Progenitor cell of endocrine pancreas (in vitro differentiated cells): ENCODE measurements around the gene MAP3K15. TPM values are rescaled to one million over a fixed set of nuclear protein-coding genes. Genes with fewer than 3 reads are reported as not detected.

Experiments used
- DNase-seq: peaks from one replicate; pipeline ENCODE4 v3.0.0; 2021; ENCODE audit warnings: low spot score; ENCODE audit not compliant: unreplicated experiment
- H3K27ac Mint-ChIP-seq: 2 replicates; pipeline ENCODE4 v1.8.0; 2021; ENCODE audit warnings: mild to moderate bottlenecking, moderate library complexity, mixed read lengths
- H3K27me3 Mint-ChIP-seq: 2 replicates; pipeline ENCODE4 v1.8.0; 2021; ENCODE audit warnings: mixed read lengths
- H3K36me3 Mint-ChIP-seq: 2 replicates; pipeline ENCODE4 v1.8.0; 2022; ENCODE audit warnings: mixed read lengths; ENCODE audit not compliant: insufficient read depth
- H3K4me1 Mint-ChIP-seq: 2 replicates; pipeline ENCODE4 v1.8.0; 2021; ENCODE audit warnings: low read depth, mixed read lengths
- H3K4me3 Mint-ChIP-seq: 2 replicates; pipeline ENCODE4 v1.8.0; 2021; ENCODE audit warnings: low read depth, mild to moderate bottlenecking, moderate library complexity, mixed read lengths
- H3K9me3 Mint-ChIP-seq: 2 replicates; pipeline ENCODE4 v1.8.0; 2021; ENCODE audit warnings: low read depth, mixed read lengths
- CTCF ChIP-seq: fragments of 200-600 bp; sonication (generic); IDR thresholded peaks from one replicate; pipeline ENCODE4 v1.5.0; 2021; ENCODE audit warnings: antibody characterized with exemption, mild to moderate bottlenecking; ENCODE audit not compliant: unreplicated experiment
- total RNA-seq: library from RNA; stranded (reverse); gene quantifications from 2 replicates; pipeline ENCODE4 v1.2.1, GENCODE V29; 2021

Gene MAP3K15
- total RNA-seq, 1 donor from 2014 or later = 5.1 TPM

- peaks cover 11% of the 10 kb centered on the region for H3K27me3 Mint-ChIP-seq
- DNase-seq = no peak
- peaks cover 9% of the 10 kb centered on the region for H3K36me3 Mint-ChIP-seq
- peaks cover 6% of the 10 kb centered on the region for H3K9me3 Mint-ChIP-seq
- no peak for TF ChIP-seq CTCF
- no peak overlapping the region for H3K4me3 Mint-ChIP-seq
- no peak overlapping the region for H3K27ac Mint-ChIP-seq
- H3K4me1 Mint-ChIP-seq = peaks cover 2% of the 10 kb centered on the region
Measured at GRCh38 chrX:19368576-19368975, 146.7 kb downstream of the MAP3K15 start.

- H3K9me3 Mint-ChIP-seq = no peaks in the 10 kb centered on the region
- H3K4me1 Mint-ChIP-seq = no peaks in the 10 kb centered on the region
- H3K27me3 Mint-ChIP-seq = no peaks in the 10 kb centered on the region
- no peak for TF ChIP-seq CTCF
- no peak overlapping the region for H3K27ac Mint-ChIP-seq
- H3K4me3 Mint-ChIP-seq = no peak overlapping the region
- H3K36me3 Mint-ChIP-seq = peaks cover 10% of the 10 kb centered on the region
- DNase-seq = no peak
Measured at GRCh38 chrX:19361701-19362100, 153.6 kb downstream of the MAP3K15 start.

- Mint-ChIP-seq H3K36me3 (peaks cover 17% of the 10 kb centered on the region), H3K27me3 (no peaks in the 10 kb centered on the region), H3K9me3 (peaks cover 4% of the 10 kb centered on the region), H3K4me1 (no peaks in the 10 kb centered on the region), H3K4me3 (no peak overlapping the region), H3K27ac (no peak overlapping the region)
- no peak for DNase-seq
- no peak for TF ChIP-seq CTCF
Measured at GRCh38 chrX:19360903-19361302, 154.4 kb downstream of the MAP3K15 start.

- H3K36me3 Mint-ChIP-seq = peaks cover 19% of the 10 kb centered on the region
- no peak overlapping the region for H3K4me3 Mint-ChIP-seq
- H3K9me3 Mint-ChIP-seq = peaks cover 4% of the 10 kb centered on the region
- H3K27ac Mint-ChIP-seq = no peak overlapping the region
- H3K27me3 Mint-ChIP-seq = no peaks in the 10 kb centered on the region
- H3K4me1 Mint-ChIP-seq = no peaks in the 10 kb centered on the region
- no peak for DNase-seq
- TF ChIP-seq CTCF = no peak
Measured at GRCh38 chrX:19358521-19358920, 156.8 kb downstream of the MAP3K15 start.

- no peak for TF ChIP-seq CTCF
- no peaks in the 10 kb centered on the region for H3K4me1 Mint-ChIP-seq
- no peak overlapping the region for H3K27ac Mint-ChIP-seq
- H3K9me3 Mint-ChIP-seq = peaks cover 7% of the 10 kb centered on the region
- no peaks in the 10 kb centered on the region for H3K27me3 Mint-ChIP-seq
- DNase-seq = no peak
- peaks cover 25% of the 10 kb centered on the region for H3K36me3 Mint-ChIP-seq
- no peak overlapping the region for H3K4me3 Mint-ChIP-seq
Measured at GRCh38 chrX:19354625-19355024, 160.7 kb downstream of the MAP3K15 start.
